GM12873 (cell line): Measurements from ENCODE around the gene SLC19A3.

Experiments used
- TF ChIP-seq, protein P1 (sequence below): IDR thresholded peaks from 2 replicates; pipeline ENCODE4 v1.5.1; 2012; ENCODE audit warnings: low read depth, mild to moderate bottlenecking, moderate library complexity, low read length, control low read depth; ENCODE audit not compliant: insufficient read depth; ENCODE audit errors: missing control alignments

SLC19A3 gene

GRCh38 chr2:227665189-227665940 lies 52.5 kb downstream of the SLC19A3 start:
- TF ChIP-seq, protein P1, sequence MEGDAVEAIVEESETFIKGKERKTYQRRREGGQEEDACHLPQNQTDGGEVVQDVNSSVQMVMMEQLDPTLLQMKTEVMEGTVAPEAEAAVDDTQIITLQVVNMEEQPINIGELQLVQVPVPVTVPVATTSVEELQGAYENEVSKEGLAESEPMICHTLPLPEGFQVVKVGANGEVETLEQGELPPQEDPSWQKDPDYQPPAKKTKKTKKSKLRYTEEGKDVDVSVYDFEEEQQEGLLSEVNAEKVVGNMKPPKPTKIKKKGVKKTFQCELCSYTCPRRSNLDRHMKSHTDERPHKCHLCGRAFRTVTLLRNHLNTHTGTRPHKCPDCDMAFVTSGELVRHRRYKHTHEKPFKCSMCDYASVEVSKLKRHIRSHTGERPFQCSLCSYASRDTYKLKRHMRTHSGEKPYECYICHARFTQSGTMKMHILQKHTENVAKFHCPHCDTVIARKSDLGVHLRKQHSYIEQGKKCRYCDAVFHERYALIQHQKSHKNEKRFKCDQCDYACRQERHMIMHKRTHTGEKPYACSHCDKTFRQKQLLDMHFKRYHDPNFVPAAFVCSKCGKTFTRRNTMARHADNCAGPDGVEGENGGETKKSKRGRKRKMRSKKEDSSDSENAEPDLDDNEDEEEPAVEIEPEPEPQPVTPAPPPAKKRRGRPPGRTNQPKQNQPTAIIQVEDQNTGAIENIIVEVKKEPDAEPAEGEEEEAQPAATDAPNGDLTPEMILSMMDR, result no peak

DNA sequence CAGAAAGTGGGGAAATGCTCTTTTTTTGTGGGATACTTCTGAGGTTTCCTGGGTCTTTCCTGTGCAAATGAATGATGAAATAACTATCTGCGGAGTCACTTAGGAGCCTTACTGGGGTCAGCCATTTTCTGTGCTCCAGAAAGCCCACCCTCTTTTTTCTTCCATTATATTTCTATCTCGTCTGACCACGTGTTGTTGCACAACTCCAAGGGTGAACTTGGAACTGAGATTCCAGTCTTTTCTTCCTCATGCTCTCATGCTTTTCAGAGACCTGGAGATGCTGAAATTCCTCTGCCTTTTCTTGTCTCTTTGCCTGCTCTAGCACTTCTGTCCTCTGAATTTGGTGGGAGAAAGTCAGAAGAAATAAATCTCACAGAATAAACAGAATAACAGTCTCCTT lies 56.0 kb downstream of the SLC19A3 start:
- TF ChIP-seq, protein P1, result no peak

GRCh38 chr2:227661025-227661649 lies 56.7 kb downstream of the SLC19A3 start:
- TF ChIP-seq, protein P1, result no peak

DNA sequence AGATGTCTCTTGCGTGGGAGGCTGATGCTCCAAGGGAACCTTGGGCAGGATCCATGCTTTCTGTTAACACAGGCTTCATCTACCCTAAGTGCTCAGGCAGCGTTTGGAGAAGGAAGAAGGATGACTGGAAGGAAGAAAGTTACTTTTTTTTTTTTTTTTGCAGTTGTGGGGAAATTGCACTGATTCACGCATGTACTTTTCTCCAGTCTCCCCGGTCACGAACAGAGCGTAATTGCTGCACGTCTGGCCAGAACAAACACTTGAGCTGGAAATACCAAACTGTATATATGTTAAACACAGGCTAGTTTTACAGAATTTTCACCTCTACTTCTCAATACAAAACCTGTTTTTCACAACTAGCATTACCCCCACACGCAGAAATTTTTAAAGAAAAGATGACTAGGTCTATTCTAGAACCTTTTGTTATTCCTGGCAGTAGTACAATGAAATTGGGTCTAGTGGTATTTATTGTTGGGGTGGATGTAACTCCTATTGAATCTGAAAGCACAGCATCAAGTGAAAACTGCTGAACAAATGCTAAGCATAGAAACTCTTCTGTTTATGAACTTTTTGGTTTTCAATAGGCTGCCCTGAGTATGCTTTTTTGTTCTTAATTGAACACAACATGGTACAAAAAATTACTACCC lies 60.5 kb downstream of the SLC19A3 start:
- TF ChIP-seq, protein P1, result no peak

DNA sequence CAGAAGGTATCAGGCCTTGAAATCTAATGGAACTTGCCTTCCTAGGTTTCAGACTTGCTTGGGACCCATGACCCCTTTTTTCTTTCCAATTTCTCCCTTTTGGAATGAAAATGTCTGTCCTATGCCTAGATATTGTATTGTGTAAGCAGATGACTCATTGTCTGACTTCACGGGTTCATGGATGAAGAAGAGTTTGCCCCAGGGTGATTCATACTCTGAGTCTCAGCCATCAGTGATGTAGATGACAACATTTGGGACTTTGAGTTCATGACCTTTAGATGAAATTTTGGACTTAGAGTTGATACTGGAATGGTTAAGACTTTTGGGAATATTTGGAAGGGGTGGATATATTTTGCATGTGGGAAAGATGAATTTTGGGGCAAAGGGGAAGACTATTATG lies 62.4 kb downstream of the SLC19A3 start:
- TF ChIP-seq, protein P1, result no peak

DNA sequence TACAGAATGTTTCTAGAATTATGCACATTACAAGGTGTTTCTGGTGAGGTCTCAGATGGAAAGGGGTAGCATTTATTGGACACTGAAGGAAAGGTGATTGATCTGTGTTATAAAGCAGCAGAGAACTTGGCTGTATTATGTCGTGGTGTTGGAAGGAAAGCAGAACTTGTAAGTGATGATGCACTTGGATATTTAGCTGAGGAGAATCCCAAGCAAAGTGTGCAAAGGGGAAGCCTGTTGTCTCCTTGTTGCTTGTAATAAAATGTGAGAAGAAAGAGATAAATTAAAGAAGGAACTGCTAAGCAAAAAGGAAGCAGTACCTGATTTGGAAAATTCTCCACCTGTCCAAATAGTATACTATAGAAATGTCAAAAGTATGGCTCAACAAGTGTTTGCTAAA lies 63.4 kb downstream of the SLC19A3 start:
- TF ChIP-seq, protein P1, result no peak

DNA sequence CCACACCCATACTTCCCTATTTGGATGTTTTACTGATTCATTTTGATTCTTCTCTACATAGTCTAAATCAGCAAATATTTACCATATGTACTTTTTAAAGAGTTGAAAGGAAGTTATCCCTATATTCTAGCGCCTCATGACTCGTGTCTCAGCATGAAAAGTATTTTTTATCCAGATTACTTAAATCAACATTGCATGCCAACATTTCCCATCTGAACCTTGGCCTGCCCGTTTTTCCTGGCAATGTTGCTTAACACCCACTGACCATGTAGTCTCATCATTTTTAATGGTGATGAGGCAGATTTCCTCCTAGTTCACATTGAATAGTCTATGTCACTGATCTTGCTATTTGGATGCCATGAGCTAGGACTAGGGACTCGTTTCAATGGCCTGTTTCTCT lies 64.4 kb downstream of the SLC19A3 start:
- TF ChIP-seq, protein P1, result no peak
